SK-N-SH treated with all-trans-retinoic acid at 6 μM for 48 hours (cell line): ENCODE data around the gene SLC24A1.

ENCODE experiments used
- ATAC-seq: fragments of 200-7000 bp; cut with Tn5 transposase; 3 replicates; pipeline ENCODE4 v1.9.1; 2020; ENCODE audit warnings: mild to moderate bottlenecking, moderate library complexity
- ARNTL ChIP-seq: fragments of 450-650 bp; formaldehyde crosslinking; IDR thresholded peaks from 2 replicates; pipeline ENCODE4 v1.5.0; 2020; ENCODE audit warnings: low read depth, mild to moderate bottlenecking, moderate library complexity, borderline replicate concordance
- BACH2 ChIP-seq: fragments of 250-450 bp; sonication (Bioruptor Pico); IDR thresholded peaks from 2 replicates; pipeline ENCODE4 v1.9.0; 2021; ENCODE audit warnings: mild to moderate bottlenecking, borderline replicate concordance
- CREB5 ChIP-seq: fragments of 250-450 bp; sonication (Bioruptor Pico); IDR thresholded peaks from 2 replicates; pipeline ENCODE4 v1.5.1; 2020; ENCODE audit warnings: low read depth, mild to moderate bottlenecking, moderate library complexity
- CSRNP3 ChIP-seq: fragments of 250-450 bp; sonication (Bioruptor Pico); IDR thresholded peaks from 2 replicates; pipeline ENCODE4 v1.5.1; 2021; ENCODE audit warnings: mild to moderate bottlenecking, moderate library complexity
- ESRRG ChIP-seq: fragments of 250-450 bp; sonication (Bioruptor Pico); IDR thresholded peaks from 2 replicates; pipeline ENCODE4 v1.6.1; 2021; ENCODE audit warnings: mild to moderate bottlenecking
- ISL1 ChIP-seq: fragments of 250-450 bp; sonication (Bioruptor Pico); IDR thresholded peaks from 2 replicates; pipeline ENCODE4 v2.1.2; 2022; ENCODE audit warnings: mild to moderate bottlenecking, moderate library complexity
- OSR1 ChIP-seq: fragments of 250-450 bp; sonication (Bioruptor Pico); IDR thresholded peaks from 2 replicates; pipeline ENCODE4 v1.8.0; 2022; ENCODE audit warnings: moderate library complexity, mild to moderate bottlenecking, inconsistent platforms
- PATZ1 ChIP-seq: fragments of 250-450 bp; sonication (Bioruptor Pico); IDR thresholded peaks from 2 replicates; pipeline ENCODE4 v1.8.0; 2020; ENCODE audit warnings: mild to moderate bottlenecking, moderate library complexity, borderline replicate concordance
- POU6F1 ChIP-seq: fragments of 250-450 bp; sonication (Bioruptor Pico); IDR thresholded peaks from 2 replicates; pipeline ENCODE4 v1.8.0; 2021; ENCODE audit warnings: low read depth, mild to moderate bottlenecking, moderate library complexity, borderline replicate concordance
- PPARA ChIP-seq: fragments of 250-450 bp; sonication (Bioruptor Pico); IDR thresholded peaks from 2 replicates; pipeline ENCODE4 v1.5.0; 2020; ENCODE audit warnings: mild to moderate bottlenecking, borderline replicate concordance
- SNAI2 ChIP-seq: fragments of 250-450 bp; sonication (Bioruptor Pico); IDR thresholded peaks from 2 replicates; pipeline ENCODE4 v1.5.0; 2020; ENCODE audit warnings: mild to moderate bottlenecking, moderate library complexity
- TCF4 ChIP-seq: fragments of 250-450 bp; sonication (Bioruptor Pico); IDR thresholded peaks from 2 replicates; pipeline ENCODE4 v1.8.0; 2021; ENCODE audit warnings: mild to moderate bottlenecking, moderate library complexity, borderline replicate concordance
- TOX ChIP-seq: fragments of 250-450 bp; sonication (Bioruptor Pico); IDR thresholded peaks from 2 replicates; pipeline ENCODE4 v1.8.0; 2021; ENCODE audit warnings: mild to moderate bottlenecking, moderate library complexity, borderline replicate concordance
- TSHZ2 ChIP-seq: fragments of 250-450 bp; sonication (Bioruptor Pico); IDR thresholded peaks from 2 replicates; pipeline ENCODE4 v1.5.0; 2020; ENCODE audit warnings: mild to moderate bottlenecking, moderate library complexity
- ZC3H10 ChIP-seq: fragments of 250-450 bp; sonication (Bioruptor Pico); IDR thresholded peaks from 2 replicates; pipeline ENCODE4 v1.5.1; 2021; ENCODE audit warnings: mild to moderate bottlenecking, moderate library complexity
- ZFP3 ChIP-seq: fragments of 250-450 bp; sonication (Bioruptor Pico); IDR thresholded peaks from 2 replicates; pipeline ENCODE4 v1.5.0; 2020; ENCODE audit warnings: mild to moderate bottlenecking, moderate library complexity
- ZFP30 ChIP-seq: fragments of 450-650 bp; formaldehyde crosslinking; IDR thresholded peaks from 2 replicates; pipeline ENCODE4 v1.5.0; 2022; ENCODE audit warnings: mild to moderate bottlenecking, moderate library complexity
- ZNF565 ChIP-seq: fragments of 450-650 bp; formaldehyde crosslinking; conservative IDR thresholded peaks from 2 replicates; pipeline ENCODE4 v1.5.0; 2020; ENCODE audit warnings: low read depth, mild to moderate bottlenecking, moderate library complexity
- ZNF70 ChIP-seq: fragments of 450-650 bp; formaldehyde crosslinking; IDR thresholded peaks from 2 replicates; pipeline ENCODE4 v1.5.0; 2020; ENCODE audit warnings: mild to moderate bottlenecking, moderate library complexity
- ZNF8 ChIP-seq: fragments of 450-650 bp; formaldehyde crosslinking; IDR thresholded peaks from 2 replicates; pipeline ENCODE4 v1.5.0; 2020; ENCODE audit warnings: mild to moderate bottlenecking, moderate library complexity

SLC24A1 gene

GRCh38 chr15:65663521-65663920, 41.8 kb downstream of the SLC24A1 start (continued):
- no peak for TF ChIP-seq POU6F1 (CRISPR knock-in tag)
- no peak for TF ChIP-seq ZNF565
- no peak for TF ChIP-seq ISL1 (CRISPR knock-in tag)
- no peak for TF ChIP-seq TOX (CRISPR knock-in tag)

- no peak for TF ChIP-seq ZFP30 (CRISPR knock-in tag)
- no peak for TF ChIP-seq ZC3H10
- TF ChIP-seq SNAI2 (CRISPR knock-in tag) = no peak
- no peak for TF ChIP-seq CREB5 (CRISPR knock-in tag)
- TF ChIP-seq ZFP3 (CRISPR knock-in tag) = no peak
- no peak for TF ChIP-seq TCF4 (CRISPR knock-in tag)
- TF ChIP-seq TSHZ2 (CRISPR knock-in tag) = no peak
- no peak for TF ChIP-seq TOX (CRISPR knock-in tag)
- TF ChIP-seq ESRRG = no peak
- ATAC-seq = no peak
These were observed 44.5 kb downstream of the SLC24A1 start for GRCh38 chr15:65666257-65666656.

- ATAC-seq = no peak
- no peak for TF ChIP-seq ARNTL
- TF ChIP-seq TCF4 (CRISPR knock-in tag) = no peak
- no peak for TF ChIP-seq CREB5 (CRISPR knock-in tag)
- TF ChIP-seq TSHZ2 (CRISPR knock-in tag) = no peak
- TF ChIP-seq BACH2 (CRISPR knock-in tag) = no peak
- no peak for TF ChIP-seq PATZ1 (CRISPR knock-in tag)
- TF ChIP-seq SNAI2 (CRISPR knock-in tag) = no peak
- no peak for TF ChIP-seq ZFP30 (CRISPR knock-in tag)
- no peak for TF ChIP-seq ZFP3 (CRISPR knock-in tag)
- no peak for TF ChIP-seq PPARA (CRISPR knock-in tag)
- no peak for TF ChIP-seq ZNF70 (CRISPR knock-in tag)
- TF ChIP-seq TOX (CRISPR knock-in tag) = no peak
- TF ChIP-seq ZNF565 = no peak
- TF ChIP-seq ESRRG = no peak
- no peak for TF ChIP-seq POU6F1 (CRISPR knock-in tag)
- TF ChIP-seq OSR1 (CRISPR knock-in tag) = no peak
- no peak for TF ChIP-seq ISL1 (CRISPR knock-in tag)
- TF ChIP-seq ZNF8 (CRISPR knock-in tag) = no peak
- no peak for TF ChIP-seq CSRNP3 (CRISPR knock-in tag)
These were observed 53.8 kb downstream of the SLC24A1 start for GRCh38 chr15:65675551-65675950.
